HG03108 (cell line): ENCODE measurements around the gene ZC3H7A.
A peak's percentile ranks its signal among the peaks of the same experiment; 100 is the strongest.
"Not testable (repeated sequence)": the region's sequence is repeated elsewhere in the genome, so short reads cannot be mapped to it uniquely, and the experiment has no call there.

Experiments used
- ATAC-seq: cut with Tn5 transposase; IDR thresholded peaks from one replicate; pipeline ENCODE4 v1.9.1; 2021; ENCODE audit warnings: moderate library complexity; ENCODE audit not compliant: unreplicated experiment

ZC3H7A gene

GRCh38 chr16:11800382-11800718 lies 3.3 kb upstream of the ZC3H7A start:
- ATAC-seq = no peak

DNA sequence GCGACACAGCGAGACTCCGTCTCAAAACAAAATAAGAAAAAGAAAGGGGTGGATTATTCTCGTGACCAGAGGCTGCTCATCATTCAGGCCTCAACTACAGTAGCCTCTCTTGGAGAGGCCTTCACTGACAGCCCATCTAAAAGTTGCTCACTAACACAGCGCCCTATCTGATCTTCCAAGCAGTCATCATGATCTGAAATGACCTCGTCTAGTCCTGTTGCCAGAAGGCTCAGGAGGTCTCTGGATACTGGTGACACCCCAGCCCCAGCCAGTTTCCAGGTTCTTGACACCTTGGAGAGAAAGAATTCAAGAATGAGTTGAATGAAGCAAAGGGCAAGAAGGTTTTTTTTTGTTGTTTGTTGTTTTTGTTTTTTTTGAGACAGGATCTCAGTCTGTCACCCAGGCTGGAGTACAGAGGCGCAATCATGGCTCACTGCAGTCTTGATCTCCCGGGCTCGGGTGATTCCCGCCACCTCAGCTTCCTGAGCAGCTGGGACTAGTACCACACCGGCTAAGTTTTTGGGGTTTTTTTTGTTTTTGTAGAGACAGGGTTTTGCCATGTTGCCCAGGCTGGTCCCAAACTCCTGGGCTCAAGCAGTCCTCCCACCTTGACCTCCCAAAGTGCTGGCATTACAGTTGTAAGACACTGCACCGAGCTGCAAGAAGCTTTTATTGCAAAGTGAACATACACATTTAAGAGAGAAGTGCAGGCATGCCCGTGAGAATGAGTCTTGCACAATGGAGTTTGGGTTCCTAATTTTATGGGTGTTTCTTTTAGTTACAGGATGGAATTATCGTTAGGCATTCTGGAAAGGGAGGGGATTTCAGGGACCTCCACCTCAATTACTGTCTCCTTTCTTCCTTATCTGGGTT lies 2.7 kb upstream of the ZC3H7A start:
- no peak for ATAC-seq

- ATAC-seq = no peak
Observed at GRCh38 chr16:11799017-11799381, 1.9 kb upstream of the ZC3H7A start.

DNA sequence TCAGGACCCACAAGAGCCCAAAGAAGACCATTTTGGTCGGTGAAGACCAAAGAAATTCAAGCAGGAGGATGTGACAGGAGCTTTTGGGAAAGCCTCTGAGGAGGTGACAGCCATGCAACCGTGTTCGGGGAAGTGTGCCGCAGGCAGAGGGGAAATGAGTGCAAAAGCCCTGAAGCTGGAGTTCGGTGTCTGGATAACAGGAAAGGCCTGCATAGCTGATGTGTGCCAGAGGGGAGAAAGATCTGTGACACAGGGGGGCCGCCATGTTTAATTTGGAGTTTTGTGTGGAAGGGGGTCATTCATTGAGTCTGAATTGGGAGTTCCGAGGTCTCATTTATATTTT lies 870 bp upstream of the ZC3H7A start:
- ATAC-seq = peak; percentile 7

- no peak for ATAC-seq
Observed at GRCh38 chr16:11796227-11797165, 562 bp downstream of the ZC3H7A start.

DNA sequence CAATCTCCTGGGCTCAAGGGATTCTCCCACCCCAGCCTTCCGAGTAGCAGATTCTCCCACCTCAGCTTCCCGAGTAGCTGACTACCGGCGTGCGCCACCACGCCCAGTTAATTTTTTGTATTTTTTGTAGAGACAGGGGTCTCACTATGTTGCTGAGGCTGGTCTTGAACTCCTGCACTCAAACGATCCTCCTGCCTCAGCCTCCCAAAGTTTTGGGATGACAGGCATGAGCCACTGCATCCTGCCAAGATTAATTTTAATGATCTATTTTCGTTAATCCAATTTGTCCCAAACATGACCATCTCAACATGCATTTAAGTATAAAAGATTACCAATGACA lies 1.2 kb downstream of the ZC3H7A start:
- ATAC-seq = no peak

DNA sequence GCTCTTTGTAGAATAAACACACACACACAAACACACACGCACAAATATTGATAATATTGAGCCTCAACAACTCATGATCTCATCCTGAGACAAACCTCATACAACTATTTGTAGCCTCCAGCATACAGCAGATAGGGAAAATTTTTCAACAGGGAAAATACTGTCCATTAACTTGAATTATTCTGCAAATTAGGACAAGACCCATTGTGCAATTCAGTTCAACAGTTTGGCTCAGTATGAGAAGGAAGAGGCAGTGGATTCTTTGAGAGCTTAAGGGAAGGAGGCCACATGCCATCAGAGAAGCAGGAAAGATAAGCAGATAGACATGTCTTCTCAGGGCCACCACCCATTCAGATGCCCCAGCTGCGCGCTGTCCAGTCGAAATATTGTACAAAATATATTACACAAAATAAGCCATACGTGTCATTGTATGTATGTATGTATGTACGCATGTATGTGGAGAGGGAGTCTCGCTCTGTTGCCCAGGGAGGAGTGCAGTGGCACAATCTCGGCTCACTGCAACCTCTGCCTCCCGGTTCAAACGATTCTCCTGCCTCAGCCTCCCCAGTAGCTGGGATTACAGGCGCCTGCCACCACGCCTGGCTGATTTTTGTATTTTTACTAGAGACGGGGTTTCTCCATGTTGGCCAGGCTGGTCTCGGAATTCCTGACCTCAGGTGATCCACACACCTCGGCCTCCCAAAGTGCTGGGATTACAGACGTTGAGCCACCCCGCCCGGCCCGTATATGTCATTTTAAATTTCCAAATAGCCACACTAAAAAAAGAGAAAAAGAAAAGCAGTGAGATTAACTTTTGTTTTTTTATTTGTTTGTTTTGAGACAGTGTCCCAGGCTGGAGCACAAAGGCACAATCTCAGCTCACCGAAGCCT lies 1.8 kb downstream of the ZC3H7A start:
- ATAC-seq = no peak

GRCh38 chr16:11794447-11794846 lies 2.6 kb downstream of the ZC3H7A start:
- ATAC-seq = no peak

DNA sequence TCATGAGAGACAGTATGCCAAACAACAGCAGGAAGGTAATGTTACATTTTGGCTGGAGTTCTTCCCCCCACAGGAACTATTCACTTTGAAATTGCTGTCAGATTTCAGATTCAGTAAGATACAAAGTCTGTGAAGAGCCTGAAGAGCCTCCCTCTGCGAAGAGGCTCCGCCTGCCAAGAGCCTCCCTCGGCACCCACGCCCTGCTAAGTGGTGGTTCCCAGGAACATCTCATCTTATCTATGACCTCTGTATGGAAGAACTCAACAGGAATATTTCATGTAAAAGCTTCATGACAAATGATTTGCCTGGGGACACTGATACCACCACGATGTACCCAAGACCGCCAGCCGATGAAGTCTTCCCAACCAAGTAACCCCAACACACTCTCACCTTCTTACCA lies 3.2 kb downstream of the ZC3H7A start:
- ATAC-seq = no peak

GRCh38 chr16:11792410-11793241 lies 4.4 kb downstream of the ZC3H7A start:
- no peak for ATAC-seq

GRCh38 chr16:11791144-11791828 lies 5.8 kb downstream of the ZC3H7A start:
- ATAC-seq = no peak

GRCh38 chr16:11788914-11789313 lies 8.1 kb downstream of the ZC3H7A start:
- no peak for ATAC-seq

DNA sequence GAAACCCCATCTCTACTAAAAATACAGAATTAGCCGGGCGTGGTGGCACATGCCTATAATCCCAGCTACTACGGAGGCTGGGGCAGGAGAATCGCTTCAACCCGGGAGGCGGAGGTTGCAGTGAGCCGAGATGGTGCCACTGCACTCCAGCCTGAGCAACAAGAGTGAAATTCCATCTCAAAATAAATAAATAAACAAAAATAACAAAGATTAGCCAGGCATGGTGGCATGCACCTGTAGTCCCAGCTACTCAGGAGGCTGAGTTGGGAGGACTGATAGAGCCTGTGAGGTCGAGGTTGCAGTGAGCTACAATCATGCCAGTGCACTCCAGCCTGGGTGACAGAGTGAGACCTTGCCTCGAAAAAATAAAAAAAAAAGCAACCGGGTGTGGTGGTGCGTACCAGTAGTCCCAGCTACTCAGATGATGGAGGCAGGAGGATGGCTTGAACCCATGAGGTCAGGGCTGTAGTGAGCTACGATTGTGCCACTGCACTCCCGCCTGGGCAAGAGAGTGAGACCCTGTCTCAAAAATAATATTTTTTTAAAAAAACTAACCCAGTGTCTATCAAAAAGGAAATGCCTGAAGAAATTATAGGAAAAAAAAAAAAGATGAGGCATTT lies 12.0 kb downstream of the ZC3H7A start:
- not testable (repeated sequence) for ATAC-seq

- not testable (repeated sequence) for ATAC-seq
Observed at GRCh38 chr16:11784381-11784780, 12.7 kb downstream of the ZC3H7A start.

DNA sequence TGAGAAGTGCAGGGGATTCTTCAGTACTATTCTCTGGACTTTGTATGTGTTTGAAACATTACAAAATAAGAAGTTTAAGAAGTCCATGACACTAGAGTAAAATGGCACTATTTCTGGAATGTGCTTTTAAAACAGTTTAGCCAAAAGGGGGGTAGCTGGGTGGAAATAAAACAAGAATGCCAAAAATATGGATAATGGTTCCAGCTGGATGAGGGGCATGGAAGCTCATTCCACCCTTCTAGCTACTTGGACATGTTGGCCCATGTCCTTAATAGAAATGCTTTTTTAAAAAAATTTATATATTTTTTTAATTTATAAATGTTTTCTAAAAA lies 13.1 kb downstream of the ZC3H7A start:
- ATAC-seq = no peak

DNA sequence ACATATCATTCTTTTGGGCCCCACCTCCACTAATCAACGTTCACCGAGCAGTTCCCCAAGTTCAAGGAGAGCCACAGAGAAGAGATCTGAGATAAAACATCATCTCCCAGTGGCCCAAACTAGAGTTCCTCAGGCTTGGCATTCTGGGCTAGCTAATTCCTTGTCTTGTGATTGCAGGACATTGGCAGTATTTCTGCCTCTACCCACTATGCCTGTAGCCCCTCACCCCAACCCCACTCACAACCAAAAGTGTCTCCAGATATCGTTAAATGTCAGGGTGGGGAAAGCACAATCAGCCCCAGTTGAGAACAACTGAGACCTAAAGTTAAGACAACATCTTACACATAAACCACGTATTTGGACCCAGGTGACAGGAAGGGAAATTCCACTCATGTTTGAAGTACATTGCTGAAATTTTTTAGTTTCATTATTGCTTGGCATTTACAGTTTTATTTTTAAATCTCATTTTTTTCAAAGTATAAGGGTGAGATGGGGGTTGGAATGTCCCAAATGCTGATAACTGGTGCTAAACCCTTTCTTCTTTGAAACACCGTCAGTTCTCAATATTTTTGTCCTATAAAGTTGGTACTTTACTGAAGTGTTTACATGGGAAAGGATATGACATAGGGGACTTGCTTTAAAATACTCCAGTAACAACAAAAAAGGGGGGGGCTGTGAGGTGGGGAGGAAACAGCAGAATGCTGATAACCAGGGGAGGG lies 13.6 kb downstream of the ZC3H7A start:
- peak; percentile 42 for ATAC-seq

- ATAC-seq = no peak
Observed at GRCh38 chr16:11781773-11782172, 15.3 kb downstream of the ZC3H7A start.

GRCh38 chr16:11780991-11781680 lies 15.9 kb downstream of the ZC3H7A start:
- no peak for ATAC-seq
